OCI-LY1 (cell line): ENCODE measurements around the gene PLEK.

Experiments
- H2AFZ ChIP-seq: fragments of 200-600 bp; sonication (generic), shearing (Covaris generic); 2 replicates; pipeline ENCODE4 v1.6.0; 2014; ENCODE audit warnings: antibody characterized with exemption, mild to moderate bottlenecking, low read length
- H3F3A ChIP-seq: fragments of 200-600 bp; sonication (generic), shearing (Covaris generic); 2 replicates; pipeline ENCODE4 v1.6.0; 2014; ENCODE audit warnings: mild to moderate bottlenecking, antibody characterized with exemption, low read length, moderate library complexity; ENCODE audit not compliant: insufficient read depth
- H3K27ac ChIP-seq: fragments of 200-600 bp; sonication (generic); 2 replicates; pipeline ENCODE4 v1.5.1; 2014; ENCODE audit warnings: low read length, mixed run types, mild to moderate bottlenecking, low read depth; ENCODE audit not compliant: poor library complexity, severe bottlenecking
- H3K27me3 ChIP-seq: fragments of 200-600 bp; sonication (generic); 2 replicates; pipeline ENCODE4 v1.6.0; 2014; ENCODE audit warnings: antibody characterized with exemption, mild to moderate bottlenecking, low read length, moderate library complexity; ENCODE audit not compliant: insufficient read depth
- H3K36me3 ChIP-seq: fragments of 200-600 bp; sonication (generic); 2 replicates; pipeline ENCODE4 v1.6.1; 2014; ENCODE audit warnings: mild to moderate bottlenecking, antibody characterized with exemption, low read length, moderate library complexity, mixed read lengths; ENCODE audit not compliant: insufficient read depth
- H3K4me1 ChIP-seq: fragments of 200-600 bp; sonication (generic); 2 replicates; pipeline ENCODE4 v1.5.1; 2014; ENCODE audit warnings: mild to moderate bottlenecking, low read length, moderate library complexity; ENCODE audit not compliant: insufficient read depth, severe bottlenecking
- H3K4me2 ChIP-seq: fragments of 200-600 bp; sonication (generic), shearing (Covaris generic); 2 replicates; pipeline ENCODE4 v1.6.1; 2014; ENCODE audit warnings: low read length
- H3K4me3 ChIP-seq: fragments of 200-600 bp; sonication (generic); 2 replicates; pipeline ENCODE4 v1.5.1; 2014; ENCODE audit warnings: low read length, low read depth, mild to moderate bottlenecking, mixed read lengths; ENCODE audit not compliant: poor library complexity, severe bottlenecking
- H3K79me2 ChIP-seq: fragments of 200-600 bp; shearing (Covaris generic); 2 replicates; pipeline ENCODE4 v1.6.1; 2016; ENCODE audit warnings: mixed run types, low read length, mixed read lengths; ENCODE audit not compliant: insufficient read depth
- H3K9ac ChIP-seq: fragments of 200-600 bp; sonication (generic), shearing (Covaris generic); 2 replicates; pipeline ENCODE4 v1.6.1; 2014; ENCODE audit warnings: mild to moderate bottlenecking, low read length, mixed read lengths
- H3K9me2 ChIP-seq: fragments of 200-600 bp; sonication (generic), shearing (Covaris generic); 2 replicates; pipeline ENCODE4 v1.6.1; 2014; ENCODE audit warnings: low read depth, mild to moderate bottlenecking, low read length, mixed read lengths
- H3K9me3 ChIP-seq: fragments of 200-600 bp; shearing (Covaris generic); 2 replicates; pipeline ENCODE4 v1.6.1; 2014; ENCODE audit warnings: low read length, mixed read lengths
- H4K20me1 ChIP-seq: fragments of 200-600 bp; sonication (generic), shearing (Covaris generic); 2 replicates; pipeline ENCODE4 v1.6.0; 2016; ENCODE audit warnings: mild to moderate bottlenecking, low read length; ENCODE audit not compliant: insufficient read depth
- EZH2 ChIP-seq: fragments of 200-600 bp; sonication (generic), shearing (Covaris generic); IDR thresholded peaks from 2 replicates; pipeline ENCODE4 v1.8.0; 2017; ENCODE audit warnings: borderline replicate concordance, mixed run types, mild to moderate bottlenecking, antibody characterized with exemption, low read length, moderate library complexity, mixed read lengths
- TF ChIP-seq, protein P1 (sequence below): fragments of 200-600 bp; sonication (generic), shearing (Covaris generic); IDR thresholded peaks from 2 replicates; pipeline ENCODE4 v1.5.1; 2017; ENCODE audit warnings: mild to moderate bottlenecking, antibody characterized with exemption, low read length, moderate library complexity, mixed read lengths

The PLEK gene

DNA sequence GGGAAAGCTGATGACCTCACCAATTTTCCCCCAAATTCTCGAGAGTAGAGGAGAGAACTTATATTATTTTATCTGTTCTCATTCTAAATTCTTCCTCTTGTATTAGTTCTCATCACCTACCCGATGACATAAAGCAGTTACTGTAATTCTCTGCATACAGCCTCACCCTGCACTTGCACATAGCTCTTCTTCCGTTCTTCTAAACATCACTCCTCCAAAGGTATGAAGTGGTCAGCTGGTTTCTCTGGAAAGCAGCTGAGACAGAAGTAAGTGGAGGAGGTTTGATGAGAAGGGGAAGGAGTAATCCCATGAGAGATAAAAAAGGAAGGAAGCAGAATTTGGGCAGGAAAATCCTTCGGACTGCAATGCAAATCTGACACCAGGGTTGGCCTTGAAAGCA is 63.0 kb downstream of the PLEK start:
- Histone ChIP-seq H3K36me3 (no peaks in the 10 kb centered on the region), H3K9me2 (no peaks in the 10 kb centered on the region), H3K4me3 (no peak overlapping the region), H3K9me3 (peaks cover 12% of the 10 kb centered on the region), H3K27me3 (no peaks in the 10 kb centered on the region), H3K9ac (no peak overlapping the region; the same call in 1 of the 2 replicates), H3F3A (no peaks in the 10 kb centered on the region), H3K27ac (peak overlapping the region; percentile 91), H3K4me2 (peak overlapping the region; percentile 41; the same call in 1 of the 2 replicates), H4K20me1 (no peaks in the 10 kb centered on the region), H3K4me1 (peaks cover 55% of the 10 kb centered on the region), H2AFZ (no peak overlapping the region), H3K79me2 (no peaks in the 10 kb centered on the region)
- TF ChIP-seq, protein P1, sequence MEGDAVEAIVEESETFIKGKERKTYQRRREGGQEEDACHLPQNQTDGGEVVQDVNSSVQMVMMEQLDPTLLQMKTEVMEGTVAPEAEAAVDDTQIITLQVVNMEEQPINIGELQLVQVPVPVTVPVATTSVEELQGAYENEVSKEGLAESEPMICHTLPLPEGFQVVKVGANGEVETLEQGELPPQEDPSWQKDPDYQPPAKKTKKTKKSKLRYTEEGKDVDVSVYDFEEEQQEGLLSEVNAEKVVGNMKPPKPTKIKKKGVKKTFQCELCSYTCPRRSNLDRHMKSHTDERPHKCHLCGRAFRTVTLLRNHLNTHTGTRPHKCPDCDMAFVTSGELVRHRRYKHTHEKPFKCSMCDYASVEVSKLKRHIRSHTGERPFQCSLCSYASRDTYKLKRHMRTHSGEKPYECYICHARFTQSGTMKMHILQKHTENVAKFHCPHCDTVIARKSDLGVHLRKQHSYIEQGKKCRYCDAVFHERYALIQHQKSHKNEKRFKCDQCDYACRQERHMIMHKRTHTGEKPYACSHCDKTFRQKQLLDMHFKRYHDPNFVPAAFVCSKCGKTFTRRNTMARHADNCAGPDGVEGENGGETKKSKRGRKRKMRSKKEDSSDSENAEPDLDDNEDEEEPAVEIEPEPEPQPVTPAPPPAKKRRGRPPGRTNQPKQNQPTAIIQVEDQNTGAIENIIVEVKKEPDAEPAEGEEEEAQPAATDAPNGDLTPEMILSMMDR, result no peak
- no peak for TF ChIP-seq EZH2

DNA sequence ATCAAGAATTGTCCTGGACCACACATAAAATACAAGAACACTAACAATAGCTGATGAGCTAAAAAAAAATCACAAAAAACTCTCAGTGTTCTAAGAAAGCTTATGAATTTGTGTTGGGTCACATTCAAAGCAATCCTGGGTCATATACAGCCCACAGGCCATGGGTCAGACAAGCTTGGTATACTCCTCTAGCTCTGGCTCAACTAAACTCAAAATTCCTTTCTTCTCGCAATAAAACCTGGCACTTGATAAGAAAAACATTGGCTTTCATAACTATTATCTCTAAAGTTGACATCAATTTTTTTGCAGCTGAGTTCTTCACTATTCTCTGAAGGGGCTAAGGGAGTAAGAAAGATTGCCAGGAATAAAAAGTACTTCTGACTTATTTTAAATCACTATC is 63.7 kb downstream of the PLEK start:
- H3K4me1 ChIP-seq, result peaks cover 50% of the 10 kb centered on the region
- no peaks in the 10 kb centered on the region for H3K9me2 ChIP-seq
- H3K36me3 ChIP-seq, result no peaks in the 10 kb centered on the region
- H3F3A ChIP-seq, result no peaks in the 10 kb centered on the region
- H3K9ac ChIP-seq, result no peak overlapping the region
- H3K9me3 ChIP-seq, result peaks cover 15% of the 10 kb centered on the region
- TF ChIP-seq EZH2, result no peak
- TF ChIP-seq, protein P1, result no peak
- H3K4me2 ChIP-seq, result no peak overlapping the region
- H3K27ac ChIP-seq, result peak overlapping the region; percentile 91
- no peaks in the 10 kb centered on the region for H4K20me1 ChIP-seq
- H3K4me3 ChIP-seq, result no peak overlapping the region
- no peak overlapping the region for H2AFZ ChIP-seq
- no peaks in the 10 kb centered on the region for H3K79me2 ChIP-seq
- H3K27me3 ChIP-seq, result no peaks in the 10 kb centered on the region

DNA sequence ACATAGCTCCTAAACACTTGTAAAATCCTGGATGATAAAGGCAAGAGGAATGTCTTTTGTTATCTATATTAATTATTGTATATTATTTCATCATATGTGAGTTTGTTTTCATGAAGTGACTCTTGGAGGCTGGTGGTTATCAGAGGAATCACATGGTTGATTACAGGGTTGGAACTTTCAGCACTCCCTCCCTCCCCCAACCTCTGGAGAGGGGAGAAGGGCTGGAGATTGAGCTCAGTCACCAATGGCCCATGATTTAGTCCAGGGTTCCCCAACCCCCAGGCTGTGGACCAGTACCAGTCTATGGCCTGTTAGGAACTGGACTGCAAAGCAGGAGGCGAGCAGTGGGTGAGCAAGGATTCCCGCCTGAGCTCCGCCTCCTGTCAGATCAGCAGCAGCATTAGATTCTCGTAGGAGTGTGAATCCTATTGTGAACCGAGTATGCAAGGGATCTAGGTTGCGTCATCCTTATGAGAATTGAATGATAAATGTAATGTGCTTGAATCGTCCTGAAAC is 64.3 kb downstream of the PLEK start:
- Histone ChIP-seq H3K9me3 (peaks cover 15% of the 10 kb centered on the region), H3K9ac (no peak overlapping the region), H3K4me3 (no peak overlapping the region), H2AFZ (no peak overlapping the region), H3K27me3 (no peaks in the 10 kb centered on the region), H3K4me2 (no peak overlapping the region), H3K27ac (no peak overlapping the region), H3F3A (no peaks in the 10 kb centered on the region), H3K36me3 (no peaks in the 10 kb centered on the region), H3K79me2 (no peaks in the 10 kb centered on the region), H3K9me2 (no peaks in the 10 kb centered on the region), H3K4me1 (peaks cover 43% of the 10 kb centered on the region), H4K20me1 (no peaks in the 10 kb centered on the region)
- TF ChIP-seq, protein P1, result no peak
- no peak for TF ChIP-seq EZH2
